Activated naive CD8-positive, alpha-beta T cell treated with anti-CD3 and anti-CD28 coated beads, Interleukin-2, amount 10 ng/mL, durations not matched to agents 7 days and 5 days (primary cell): ENCODE results near the gene CEP76. TPM values are rescaled to one million over a fixed set of nuclear protein-coding genes. Genes with fewer than 3 reads are reported as not detected.

ENCODE experiments used
- ATAC-seq: fragments of 150-1000 bp; cut with Tn5 transposase; one replicate; pipeline ENCODE4 v1.10.0; 2021; ENCODE audit warnings: low read depth, moderate library complexity
- POLR2A ChIA-PET: fragments of 350-600 bp; sonication (Branson Sonifier 250); formaldehyde crosslinking; loops from one replicate; lab custom pipeline; 2021; ENCODE audit warnings: antibody characterized with exemption; lab: Charles Lee
- DNase-seq: peaks from one replicate; pipeline ENCODE4 v3.0.0; 2021
- H3K27ac Mint-ChIP-seq: one replicate; pipeline ENCODE4 v1.8.0; 2022; ENCODE audit warnings: mild to moderate bottlenecking, mixed read lengths
- H3K27me3 Mint-ChIP-seq: one replicate; pipeline ENCODE4 v1.8.0; 2022; ENCODE audit warnings: mild to moderate bottlenecking, moderate library complexity, mixed read lengths
- H3K36me3 Mint-ChIP-seq: one replicate; pipeline ENCODE4 v1.8.0; 2021; ENCODE audit warnings: mild to moderate bottlenecking, mixed read lengths
- H3K4me1 Mint-ChIP-seq: one replicate; pipeline ENCODE4 v1.8.0; 2021; ENCODE audit warnings: mixed read lengths
- H3K4me3 Mint-ChIP-seq: one replicate; pipeline ENCODE4 v1.8.0; 2022; ENCODE audit warnings: mild to moderate bottlenecking, moderate library complexity, mixed read lengths
- H3K9me3 Mint-ChIP-seq: one replicate; pipeline ENCODE4 v1.8.0; 2021; ENCODE audit warnings: mixed read lengths
- total RNA-seq, 2 experiments: library from RNA; stranded (reverse); gene quantifications; one replicate each; pipeline ENCODE4 v1.2.3, GENCODE V29; 2021

Gene CEP76
- total RNA-seq = 10 to 100 TPM; 12.4 to 14.4 TPM

- H3K4me3 Mint-ChIP-seq = peak within 1 kb of the TSS; percentile 87
- peaks cover 38% of the 10 kb centered on the region for H3K4me1 Mint-ChIP-seq
- POLR2A ChIA-PET = interaction anchor here (0.5 to 3.3 kb wide), 15 partner anchors 8 to 571 kb away, joined by 3 to 18 read pairs (median 3); partner anchors contain the start of genes AFG3L2, CEP192, PTPN2 and SEH1L
- DNase-seq (peak; percentile 90), ATAC-seq (peak; percentile 82)
- H3K36me3 Mint-ChIP-seq = peaks cover 17% of the 10 kb centered on the region
- no peaks in the 10 kb centered on the region for H3K27me3 Mint-ChIP-seq
- no peaks in the 10 kb centered on the region for H3K9me3 Mint-ChIP-seq
- H3K27ac Mint-ChIP-seq = peak within 1 kb of the TSS; percentile 95
Measured at GRCh38 chr18:12702221-12703095, at the start of gene CEP76, which contains the start of gene PSMG2. TSS of gene CEP76 (minus strand) at chr18:12702723. CDS start at chr18:12702548, 175 bp downstream. TSS of gene PSMG2 (plus strand) at chr18:12703042. CDS start at chr18:12703108, 66 bp downstream.

GRCh38 chr18:12751891-12752290, 49.4 kb upstream of the CEP76 start:
- Mint-ChIP-seq H3K9me3 (no peaks in the 10 kb centered on the region), H3K27me3 (no peaks in the 10 kb centered on the region), H3K27ac (no peak overlapping the region), H3K4me3 (no peak overlapping the region), H3K36me3 (no peaks in the 10 kb centered on the region), H3K4me1 (peaks cover 10% of the 10 kb centered on the region)
- ATAC-seq (no peak), DNase-seq (no peak)
- POLR2A ChIA-PET = interaction anchor here (1.0 kb wide), 1 partner anchor 239 kb away, joined by 3 read pairs; the partner anchor contains the start of gene CEP192

- H3K27ac Mint-ChIP-seq = no peak overlapping the region
- POLR2A ChIA-PET = interaction anchor here (1.0 kb wide), 1 partner anchor 240 kb away, joined by 3 read pairs; the partner anchor contains the start of gene CEP192
Measured at GRCh38 chr18:12751503-12751884, 49.0 kb upstream of the CEP76 start.

GRCh38 chr18:12750715-12751502, 48.4 kb upstream of the CEP76 start:
- H3K4me1 Mint-ChIP-seq = peaks cover 10% of the 10 kb centered on the region
- peak overlapping the region; percentile 62 for H3K27ac Mint-ChIP-seq
- no peak for ATAC-seq
- POLR2A ChIA-PET = interaction anchor here (1.0 kb wide), 1 partner anchor 240 kb away, joined by 3 read pairs; the partner anchor contains the start of gene CEP192
- H3K27me3 Mint-ChIP-seq = no peaks in the 10 kb centered on the region
- DNase-seq = no peak
- no peaks in the 10 kb centered on the region for H3K9me3 Mint-ChIP-seq
- H3K36me3 Mint-ChIP-seq = no peaks in the 10 kb centered on the region
- H3K4me3 Mint-ChIP-seq = no peak overlapping the region

More at GRCh38 chr18:12751503-12751884, 49.0 kb upstream of the CEP76 start:
- no peaks in the 10 kb centered on the region for H3K27me3 Mint-ChIP-seq
- H3K4me1 Mint-ChIP-seq = peaks cover 10% of the 10 kb centered on the region
- H3K4me3 Mint-ChIP-seq = no peak overlapping the region
- ATAC-seq (no peak), DNase-seq (no peak)
- no peaks in the 10 kb centered on the region for H3K9me3 Mint-ChIP-seq
- no peaks in the 10 kb centered on the region for H3K36me3 Mint-ChIP-seq

- Mint-ChIP-seq H3K4me1 (peaks cover 10% of the 10 kb centered on the region), H3K27me3 (no peaks in the 10 kb centered on the region), H3K4me3 (peak overlapping the region; percentile 46), H3K36me3 (no peaks in the 10 kb centered on the region), H3K27ac (peak overlapping the region; percentile 62), H3K9me3 (no peaks in the 10 kb centered on the region)
- DNase-seq (peak; percentile 39), ATAC-seq (peak; percentile 57)
- POLR2A ChIA-PET = interaction anchor here (2.2 kb wide), 1 partner anchor 134 kb away, joined by 8 read pairs; the partner anchor contains the start of gene PTPN2
Measured at GRCh38 chr18:12750076-12750714, 47.7 kb upstream of the CEP76 start.

GRCh38 chr18:12749121-12749520, 46.6 kb upstream of the CEP76 start:
- H3K27ac Mint-ChIP-seq = no peak overlapping the region
- no peaks in the 10 kb centered on the region for H3K36me3 Mint-ChIP-seq
- ATAC-seq (no peak), DNase-seq (no peak)
- H3K4me3 Mint-ChIP-seq = no peak overlapping the region
- H3K27me3 Mint-ChIP-seq = no peaks in the 10 kb centered on the region
- POLR2A ChIA-PET = interaction anchor here (2.2 kb wide), 1 partner anchor 135 kb away, joined by 8 read pairs; the partner anchor contains the start of gene PTPN2
- H3K4me1 Mint-ChIP-seq = peaks cover 10% of the 10 kb centered on the region
- H3K9me3 Mint-ChIP-seq = no peaks in the 10 kb centered on the region

- no peaks in the 10 kb centered on the region for H3K9me3 Mint-ChIP-seq
- no peak for DNase-seq
- POLR2A ChIA-PET = interaction anchor here (2.2 kb wide), 1 partner anchor 135 kb away, joined by 8 read pairs; the partner anchor contains the start of gene PTPN2
- H3K36me3 Mint-ChIP-seq = no peaks in the 10 kb centered on the region
- no peaks in the 10 kb centered on the region for H3K27me3 Mint-ChIP-seq
- H3K27ac Mint-ChIP-seq = no peak overlapping the region
- no peak overlapping the region for H3K4me3 Mint-ChIP-seq
- no peak for ATAC-seq
- H3K4me1 Mint-ChIP-seq = peaks cover 10% of the 10 kb centered on the region
Measured at GRCh38 chr18:12748671-12749070, 46.1 kb upstream of the CEP76 start.

GRCh38 chr18:12747530-12748315, 45.2 kb upstream of the CEP76 start:
- peaks cover 10% of the 10 kb centered on the region for H3K4me1 Mint-ChIP-seq
- H3K27me3 Mint-ChIP-seq = no peaks in the 10 kb centered on the region
- H3K36me3 Mint-ChIP-seq = no peaks in the 10 kb centered on the region
- POLR2A ChIA-PET = no interaction called here
- H3K9me3 Mint-ChIP-seq = no peaks in the 10 kb centered on the region
- no peak overlapping the region for H3K4me3 Mint-ChIP-seq
- no peak for DNase-seq
- ATAC-seq = no peak
- no peak overlapping the region for H3K27ac Mint-ChIP-seq

- Mint-ChIP-seq H3K4me1 (peaks cover 6% of the 10 kb centered on the region), H3K4me3 (no peak overlapping the region), H3K27ac (no peak overlapping the region), H3K9me3 (no peaks in the 10 kb centered on the region), H3K27me3 (no peaks in the 10 kb centered on the region), H3K36me3 (no peaks in the 10 kb centered on the region)
- DNase-seq (no peak), ATAC-seq (no peak)
- POLR2A ChIA-PET = interaction anchor here (0.7 to 0.8 kb wide), 2 partner anchors 138 to 176 kb away, joined by 3 to 4 read pairs; no protein-coding TSS in a partner anchor
Measured at GRCh38 chr18:12745095-12745795, 42.7 kb upstream of the CEP76 start.

GRCh38 chr18:12744103-12744502, 41.6 kb upstream of the CEP76 start:
- POLR2A ChIA-PET = no interaction called here
- Mint-ChIP-seq H3K27me3 (no peaks in the 10 kb centered on the region), H3K9me3 (no peaks in the 10 kb centered on the region), H3K27ac (no peak overlapping the region), H3K36me3 (no peaks in the 10 kb centered on the region), H3K4me3 (no peak overlapping the region), H3K4me1 (no peaks in the 10 kb centered on the region)
- DNase-seq = no peak
- peak; percentile 61 for ATAC-seq

GRCh38 chr18:12742453-12742852, 39.9 kb upstream of the CEP76 start:
- Mint-ChIP-seq H3K36me3 (no peaks in the 10 kb centered on the region), H3K9me3 (no peaks in the 10 kb centered on the region), H3K27me3 (no peaks in the 10 kb centered on the region), H3K4me3 (no peak overlapping the region), H3K4me1 (no peaks in the 10 kb centered on the region), H3K27ac (no peak overlapping the region)
- DNase-seq = no peak
- POLR2A ChIA-PET = no interaction called here
- ATAC-seq = no peak
